Dendritic cell treated with granulocyte-macrophage colony-stimulating factor and Interleukin-4, amounts not matched to agents 40 ng/mL and 50 ng/mL, for 4 days (primary cell): Measurements from ENCODE around the gene DMD.
"Not testable (repeated sequence)": the region's sequence is repeated elsewhere in the genome, so short reads cannot be mapped to it uniquely, and the experiment has no call there.

Experiments used
- H3K27ac Mint-ChIP-seq: one replicate; pipeline ENCODE4 v1.8.0; 2022; ENCODE audit warnings: mild to moderate bottlenecking, mixed read lengths
- H3K27me3 Mint-ChIP-seq: one replicate; pipeline ENCODE4 v1.8.0; 2022; ENCODE audit warnings: mild to moderate bottlenecking, mixed read lengths
- H3K36me3 Mint-ChIP-seq: one replicate; pipeline ENCODE4 v1.8.0; 2022; ENCODE audit warnings: low read depth, mixed read lengths
- H3K4me1 Mint-ChIP-seq: one replicate; pipeline ENCODE4 v1.8.0; 2022; ENCODE audit warnings: low read depth, mixed read lengths
- H3K4me3 Mint-ChIP-seq: one replicate; pipeline ENCODE4 v1.8.0; 2022; ENCODE audit warnings: mild to moderate bottlenecking, moderate library complexity, mixed read lengths
- H3K9me3 Mint-ChIP-seq: one replicate; pipeline ENCODE4 v1.8.0; 2022; ENCODE audit warnings: mixed read lengths
- intact Hi-C: fragments of 100-400 bp; cut with micrococcal nuclease; formaldehyde crosslinking; loops from one replicate; pipeline ENCODE4 v1.15.0; 2022

The DMD gene

DNA sequence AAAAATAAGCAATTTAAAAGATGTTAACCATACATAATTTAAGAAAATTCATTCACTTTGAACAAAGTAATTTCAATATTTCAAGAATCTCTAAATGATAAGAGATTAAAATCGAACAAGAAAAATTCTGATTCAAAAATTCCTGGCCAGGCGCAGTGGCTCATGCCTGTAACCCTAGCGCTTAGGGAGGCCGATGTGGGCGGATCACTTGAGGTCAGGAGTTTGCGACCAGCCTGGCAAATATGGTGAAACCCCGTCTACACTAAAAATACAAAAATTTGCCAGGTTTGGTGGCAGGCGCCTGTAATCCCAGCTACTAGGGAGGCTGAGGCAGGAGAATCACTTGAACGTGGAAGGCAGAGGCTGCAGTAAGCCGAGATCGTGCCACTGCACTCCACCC is 1279.0 kb downstream of the DMD start:
- H3K27me3 Mint-ChIP-seq, H3K9me3 Mint-ChIP-seq, H3K4me1 Mint-ChIP-seq, intact Hi-C loops, H3K36me3 Mint-ChIP-seq, H3K27ac Mint-ChIP-seq, H3K4me3 Mint-ChIP-seq: not testable (repeated sequence)

DNA sequence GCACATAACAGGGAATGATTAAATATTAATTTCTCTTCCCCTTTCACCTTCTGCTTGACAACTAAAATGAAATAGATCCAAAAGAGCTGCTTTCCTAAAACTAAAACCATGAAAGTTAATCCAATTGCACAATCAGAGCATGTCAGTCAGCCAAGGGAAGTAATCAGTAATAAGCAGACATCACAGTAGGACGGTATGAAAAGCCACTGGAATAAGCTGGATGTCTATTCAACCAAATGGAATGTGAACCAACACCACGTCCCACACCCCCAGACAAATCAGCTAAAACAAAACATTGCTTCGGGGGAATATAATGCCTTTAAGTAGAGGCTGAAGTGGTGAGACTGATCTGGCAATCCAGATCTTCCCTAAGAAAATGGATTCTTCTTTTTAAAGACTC is 1280.1 kb downstream of the DMD start:
- Mint-ChIP-seq H3K4me3 (no peak overlapping the region), H3K9me3 (no peaks in the 10 kb centered on the region), H3K27me3 (no peaks in the 10 kb centered on the region), H3K4me1 (no peaks in the 10 kb centered on the region), H3K36me3 (no peaks in the 10 kb centered on the region), H3K27ac (no peak overlapping the region)
- intact Hi-C loops: no loop called here

DNA sequence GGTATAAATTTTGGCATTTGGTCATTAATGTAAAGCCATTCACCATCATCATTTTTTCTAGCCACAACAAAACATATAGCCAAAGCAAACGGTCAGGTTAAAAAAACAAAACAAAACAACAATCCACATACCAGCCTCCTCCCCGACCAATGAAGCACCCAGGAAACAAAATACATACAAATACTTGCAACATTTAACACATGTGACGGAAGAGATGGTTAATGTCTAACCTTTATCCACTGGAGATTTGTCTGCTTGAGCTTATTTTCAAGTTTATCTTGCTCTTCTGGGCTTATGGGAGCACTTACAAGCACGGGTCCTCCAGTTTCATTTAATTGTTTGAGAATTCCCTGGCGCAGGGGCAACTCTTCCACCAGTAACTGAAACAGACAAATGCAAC is 1282.0 kb downstream of the DMD start:
- intact Hi-C loops: no loop called here
- Mint-ChIP-seq H3K4me1 (no peaks in the 10 kb centered on the region), H3K4me3 (no peak overlapping the region), H3K36me3 (no peaks in the 10 kb centered on the region), H3K27ac (no peak overlapping the region), H3K9me3 (peaks cover 9% of the 10 kb centered on the region), H3K27me3 (no peaks in the 10 kb centered on the region)

DNA sequence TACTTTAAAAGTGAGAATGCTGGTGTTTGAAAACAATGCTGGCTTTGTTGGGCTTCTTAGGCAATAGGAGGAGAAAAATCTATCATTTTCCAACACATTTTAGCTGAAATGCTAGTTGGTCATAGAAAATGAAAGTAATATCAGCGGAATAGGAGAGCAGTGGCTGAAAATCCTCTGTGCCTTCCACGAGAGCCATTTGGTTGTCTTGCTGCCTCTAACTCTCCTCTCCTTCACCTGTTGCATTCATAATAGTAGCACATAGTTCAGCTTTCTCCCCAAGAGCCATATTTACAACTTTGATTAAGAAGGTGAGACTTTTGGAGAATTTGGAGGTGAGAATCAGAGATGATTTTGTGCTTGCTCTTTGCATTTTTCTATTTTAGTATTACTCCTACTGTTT is 1290.1 kb downstream of the DMD start:
- peaks cover 9% of the 10 kb centered on the region for H3K9me3 Mint-ChIP-seq
- H3K36me3 Mint-ChIP-seq: no peaks in the 10 kb centered on the region
- H3K4me3 Mint-ChIP-seq: no peak overlapping the region
- H3K4me1 Mint-ChIP-seq: no peaks in the 10 kb centered on the region
- no peak overlapping the region for H3K27ac Mint-ChIP-seq
- no peaks in the 10 kb centered on the region for H3K27me3 Mint-ChIP-seq
- intact Hi-C loops: no loop called here

DNA sequence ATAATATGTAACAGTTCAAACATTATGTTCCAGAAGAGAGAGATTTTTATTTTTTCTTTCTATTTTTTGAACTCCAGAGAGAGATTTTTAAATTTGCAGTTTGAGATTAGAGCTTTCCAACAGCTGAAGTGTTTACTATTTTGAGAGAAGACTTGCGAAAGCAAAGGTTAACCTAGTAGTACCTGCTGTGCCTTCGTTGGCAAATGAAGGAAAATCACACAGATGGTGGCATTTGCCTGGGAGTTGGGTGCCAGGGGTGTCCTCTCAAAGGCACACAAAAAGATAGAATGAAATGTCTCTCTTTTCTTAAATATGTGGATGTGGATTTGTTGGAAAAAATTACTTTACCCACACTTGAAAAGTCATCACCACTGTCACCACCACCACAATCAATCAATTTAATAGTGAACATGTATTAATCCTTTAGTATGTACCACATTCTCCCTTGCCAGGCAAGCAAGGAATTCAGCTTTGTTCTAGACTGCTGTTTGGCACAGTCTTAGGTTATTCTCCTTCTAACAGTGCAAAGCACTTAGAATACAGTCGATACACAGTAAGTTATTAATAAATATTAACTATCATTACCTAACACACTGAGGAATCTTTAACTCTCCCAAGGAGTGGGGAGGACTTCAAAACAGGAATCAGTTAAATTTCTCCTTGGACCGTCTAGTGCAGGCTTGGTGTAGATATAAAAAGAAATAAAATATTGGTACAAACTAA is 1301.3 kb downstream of the DMD start:
- intact Hi-C loops: no loop called here
- Mint-ChIP-seq H3K27me3 (no peaks in the 10 kb centered on the region), H3K36me3 (no peaks in the 10 kb centered on the region), H3K27ac (no peak overlapping the region), H3K9me3 (peaks cover 9% of the 10 kb centered on the region), H3K4me1 (no peaks in the 10 kb centered on the region), H3K4me3 (no peak overlapping the region)

DNA sequence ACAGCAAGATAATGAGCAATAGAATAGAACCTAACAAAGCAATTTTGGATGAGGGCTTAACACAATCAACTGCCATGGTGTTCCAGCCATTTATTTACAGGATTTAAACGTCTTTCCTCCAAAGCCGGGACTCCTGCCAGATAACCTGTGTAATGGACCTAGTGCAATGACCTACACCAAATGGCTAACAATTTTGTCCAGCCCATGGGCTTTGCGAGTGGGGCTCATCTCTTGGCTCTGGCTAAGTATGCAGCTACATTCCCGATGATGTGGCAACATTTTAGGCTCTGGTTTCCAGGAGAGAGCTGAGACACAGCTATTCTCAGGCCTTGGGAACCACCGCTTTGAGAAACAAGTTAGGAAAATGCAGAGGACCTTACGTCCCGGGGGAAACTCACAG is 1317.2 kb downstream of the DMD start:
- Mint-ChIP-seq H3K36me3 (no peaks in the 10 kb centered on the region), H3K27me3 (no peaks in the 10 kb centered on the region), H3K9me3 (no peaks in the 10 kb centered on the region), H3K4me3 (no peak overlapping the region), H3K4me1 (no peaks in the 10 kb centered on the region), H3K27ac (no peak overlapping the region)
- intact Hi-C loops: no loop called here

DNA sequence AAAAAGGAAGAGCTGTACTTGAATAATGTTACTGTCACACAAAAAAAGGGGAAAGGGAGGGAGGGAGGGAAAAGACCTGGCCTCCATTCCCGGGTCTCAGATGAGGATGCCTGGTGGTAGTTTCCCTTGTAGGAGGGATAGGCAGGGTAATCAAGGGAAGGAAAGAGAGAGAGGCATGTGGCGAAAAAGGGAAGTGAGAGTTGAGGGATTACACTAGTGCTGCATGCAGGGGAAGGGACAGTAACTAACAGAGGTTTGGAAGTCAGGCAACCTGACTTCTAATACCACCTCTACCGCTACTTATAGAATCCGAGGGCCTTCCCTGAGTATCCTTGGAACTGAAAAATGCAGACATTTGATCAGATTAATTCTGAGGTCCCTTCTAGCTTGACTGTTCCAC is 1317.8 kb downstream of the DMD start:
- Mint-ChIP-seq H3K36me3 (no peaks in the 10 kb centered on the region), H3K27me3 (no peaks in the 10 kb centered on the region), H3K4me1 (no peaks in the 10 kb centered on the region), H3K9me3 (no peaks in the 10 kb centered on the region), H3K4me3 (no peak overlapping the region), H3K27ac (no peak overlapping the region)
- intact Hi-C loops: no loop called here

DNA sequence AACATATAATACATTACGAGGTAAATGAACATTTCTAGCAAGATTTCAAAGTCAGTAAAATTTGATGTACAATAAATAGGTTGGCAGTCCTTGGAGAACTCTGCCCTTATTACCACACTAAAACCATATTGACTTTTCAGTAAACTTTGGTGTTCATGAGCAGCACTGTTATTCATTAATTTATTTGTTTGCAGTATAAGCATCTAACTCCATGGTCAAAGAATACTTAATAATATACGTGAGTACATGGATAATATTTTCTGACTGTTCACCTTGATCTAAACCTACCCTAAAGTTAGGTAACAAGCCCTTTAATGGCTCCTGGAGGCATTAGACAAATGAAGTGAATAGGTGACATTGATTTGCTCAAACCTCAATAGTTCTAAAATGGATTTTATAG is 1322.3 kb downstream of the DMD start:
- H3K9me3 Mint-ChIP-seq: no peaks in the 10 kb centered on the region
- H3K27me3 Mint-ChIP-seq: no peaks in the 10 kb centered on the region
- no peaks in the 10 kb centered on the region for H3K36me3 Mint-ChIP-seq
- H3K4me1 Mint-ChIP-seq: no peaks in the 10 kb centered on the region
- no peak overlapping the region for H3K27ac Mint-ChIP-seq
- H3K4me3 Mint-ChIP-seq: no peak overlapping the region
- intact Hi-C loops: no loop called here

DNA sequence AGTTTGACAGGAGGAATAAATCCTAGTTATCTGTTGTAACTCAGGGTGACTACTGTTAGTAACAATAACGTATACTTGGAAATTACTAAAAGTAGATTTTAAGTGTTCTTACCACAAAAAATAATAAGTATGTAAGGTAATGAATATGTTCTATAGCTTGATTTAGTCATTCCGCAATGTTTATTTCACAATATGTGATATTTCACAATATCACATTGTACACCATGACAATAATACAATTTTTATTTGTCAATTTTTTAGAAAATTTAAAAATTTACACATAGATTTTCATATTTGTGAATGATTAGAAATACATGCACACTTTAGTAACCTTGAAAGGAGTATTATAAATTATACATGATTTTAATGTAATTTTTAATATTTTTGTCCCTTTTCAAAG is 1326.8 kb downstream of the DMD start:
- H3K4me1 Mint-ChIP-seq: no peaks in the 10 kb centered on the region
- no peak overlapping the region for H3K4me3 Mint-ChIP-seq
- no peak overlapping the region for H3K27ac Mint-ChIP-seq
- H3K27me3 Mint-ChIP-seq: no peaks in the 10 kb centered on the region
- H3K9me3 Mint-ChIP-seq: no peaks in the 10 kb centered on the region
- intact Hi-C loops: no loop called here
- no peaks in the 10 kb centered on the region for H3K36me3 Mint-ChIP-seq

DNA sequence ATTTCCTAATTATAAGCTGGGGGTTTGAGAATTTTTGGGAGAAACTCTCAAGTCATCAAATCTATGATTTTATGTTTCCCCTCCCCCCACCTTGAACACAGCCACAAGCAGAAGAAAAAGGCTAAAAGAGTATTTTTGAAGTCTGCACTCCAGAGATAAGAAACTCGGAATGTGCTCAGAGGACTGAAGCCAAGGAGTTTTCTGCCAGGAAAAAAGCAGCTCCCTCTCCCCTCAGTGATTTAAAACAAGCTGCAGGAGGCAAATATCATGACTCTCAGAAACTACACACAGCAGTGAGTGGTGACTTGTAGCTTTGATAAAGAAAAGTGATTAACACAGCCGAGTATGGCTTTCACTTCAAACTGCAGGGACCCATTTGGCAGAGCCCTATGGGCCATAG is 1339.3 kb downstream of the DMD start:
- no peaks in the 10 kb centered on the region for H3K9me3 Mint-ChIP-seq
- no peaks in the 10 kb centered on the region for H3K4me1 Mint-ChIP-seq
- no peak overlapping the region for H3K27ac Mint-ChIP-seq
- no peaks in the 10 kb centered on the region for H3K27me3 Mint-ChIP-seq
- H3K36me3 Mint-ChIP-seq: no peaks in the 10 kb centered on the region
- no peak overlapping the region for H3K4me3 Mint-ChIP-seq
- intact Hi-C loops: no loop called here

DNA sequence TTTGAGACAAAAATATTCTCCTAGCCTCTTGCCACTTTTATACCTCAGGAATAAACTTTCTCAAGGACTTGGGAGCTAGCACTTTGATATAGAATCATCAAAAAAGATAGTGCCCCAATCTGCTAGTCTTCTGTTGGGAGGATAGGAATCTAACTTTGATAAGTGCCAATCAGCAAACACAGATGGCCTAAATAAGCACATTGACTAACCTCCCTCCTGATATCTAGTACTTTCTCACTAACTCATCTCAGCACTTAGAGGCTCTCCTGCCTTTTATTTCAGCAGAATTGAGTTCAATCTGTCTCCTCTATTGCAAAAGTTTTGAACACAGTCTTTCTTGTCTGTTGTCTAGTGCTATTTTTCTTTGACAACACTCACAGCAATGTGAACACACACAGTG is 1341.1 kb downstream of the DMD start:
- Mint-ChIP-seq H3K9me3 (peaks cover 9% of the 10 kb centered on the region), H3K27me3 (no peaks in the 10 kb centered on the region), H3K36me3 (no peaks in the 10 kb centered on the region), H3K4me1 (no peaks in the 10 kb centered on the region), H3K4me3 (no peak overlapping the region), H3K27ac (no peak overlapping the region)
- intact Hi-C loops: no loop called here

DNA sequence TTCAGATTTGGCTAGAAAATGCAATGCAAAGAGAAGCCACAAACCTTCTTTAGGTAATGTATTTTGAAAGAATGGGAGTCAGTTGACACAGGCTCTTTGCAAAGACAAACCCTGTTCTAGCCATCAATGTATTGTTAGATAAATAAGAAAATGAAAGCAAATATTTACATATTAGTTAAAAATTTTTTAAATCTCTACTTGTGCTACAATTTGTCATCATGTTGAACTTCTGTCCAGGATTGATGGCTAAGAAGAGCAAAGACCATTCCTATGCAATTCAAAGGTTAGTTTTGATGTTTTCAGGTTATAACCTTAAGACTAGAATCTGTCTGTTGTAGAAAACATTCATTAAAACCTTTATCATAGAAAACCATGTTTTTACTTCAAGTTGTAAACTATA is 1350.7 kb downstream of the DMD start:
- intact Hi-C loops: no loop called here
- Mint-ChIP-seq H3K27me3 (no peaks in the 10 kb centered on the region), H3K4me3 (no peak overlapping the region)

DNA sequence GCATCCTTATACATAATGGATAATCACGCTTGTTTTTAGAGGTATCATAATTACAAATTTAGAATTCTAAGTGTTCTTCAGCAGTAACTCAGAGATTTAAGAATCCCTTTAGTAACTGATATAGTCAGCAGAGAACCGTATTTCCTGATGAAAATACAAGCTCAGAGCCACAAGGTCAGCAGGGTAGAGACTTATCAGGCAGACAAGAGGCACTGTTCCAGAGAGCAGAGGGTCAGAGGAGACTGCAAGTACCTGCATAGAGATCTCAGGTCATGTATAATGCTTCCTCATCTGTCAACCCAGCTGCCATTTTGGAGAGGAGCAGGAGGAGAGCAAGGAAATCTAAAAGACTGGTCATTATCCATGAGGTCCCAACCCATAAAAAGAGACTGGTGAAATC is 1352.4 kb downstream of the DMD start:
- Mint-ChIP-seq H3K27me3 (no peaks in the 10 kb centered on the region), H3K36me3 (no peaks in the 10 kb centered on the region), H3K27ac (no peak overlapping the region), H3K4me3 (no peak overlapping the region), H3K4me1 (no peaks in the 10 kb centered on the region), H3K9me3 (no peaks in the 10 kb centered on the region)
- intact Hi-C loops: no loop called here

More for the DNA sequence above, 1350.7 kb downstream of the DMD start:
- Mint-ChIP-seq H3K36me3 (no peaks in the 10 kb centered on the region), H3K9me3 (peaks cover 1% of the 10 kb centered on the region), H3K27ac (no peak overlapping the region), H3K4me1 (no peaks in the 10 kb centered on the region)

DNA sequence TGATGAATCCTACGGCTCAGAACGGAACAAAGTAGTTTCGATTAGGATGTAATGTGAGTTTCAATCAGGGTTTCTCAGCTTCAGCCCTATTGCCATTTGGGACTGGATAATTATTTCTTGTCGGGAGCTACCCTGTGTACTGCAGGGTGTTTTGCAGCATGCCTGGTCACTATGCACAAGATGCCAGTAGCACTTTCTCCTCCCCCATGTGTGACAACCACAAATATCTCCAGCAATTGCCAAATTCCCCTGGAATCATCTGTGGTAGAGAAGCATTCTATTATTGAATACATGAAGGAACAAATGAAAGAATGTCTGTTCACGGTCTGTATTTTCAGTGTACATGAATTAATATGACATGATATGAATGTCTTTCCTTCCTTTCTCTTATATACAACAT is 1356.6 kb downstream of the DMD start:
- Mint-ChIP-seq H3K4me3 (no peak overlapping the region), H3K4me1 (no peaks in the 10 kb centered on the region), H3K27me3 (no peaks in the 10 kb centered on the region), H3K9me3 (no peaks in the 10 kb centered on the region), H3K27ac (no peak overlapping the region), H3K36me3 (no peaks in the 10 kb centered on the region)
- intact Hi-C loops: no loop called here

DNA sequence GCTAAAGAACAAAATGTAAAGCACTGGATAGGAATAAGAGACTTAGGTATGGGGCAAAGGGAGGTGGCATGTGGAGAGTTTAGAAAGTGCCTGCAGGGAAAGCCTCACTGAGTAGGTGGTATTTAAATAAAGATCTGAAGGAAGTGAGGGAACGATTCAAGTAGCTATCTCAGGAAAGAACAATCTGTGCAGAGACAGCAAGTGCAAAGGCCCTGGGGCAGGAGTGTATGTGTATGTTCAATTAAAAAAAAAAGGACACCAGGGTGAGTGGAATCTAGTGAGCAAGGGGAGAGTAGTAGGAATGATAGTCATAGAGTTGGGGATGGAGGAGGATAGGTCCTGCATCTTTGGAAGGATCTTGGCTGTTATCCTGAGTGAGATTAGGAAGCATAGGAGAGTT is 1359.6 kb downstream of the DMD start:
- no peaks in the 10 kb centered on the region for H3K4me1 Mint-ChIP-seq
- H3K9me3 Mint-ChIP-seq: no peaks in the 10 kb centered on the region
- no peaks in the 10 kb centered on the region for H3K27me3 Mint-ChIP-seq
- H3K27ac Mint-ChIP-seq: no peak overlapping the region
- no peak overlapping the region for H3K4me3 Mint-ChIP-seq
- intact Hi-C loops: no loop called here
- no peaks in the 10 kb centered on the region for H3K36me3 Mint-ChIP-seq
